Measurements from ENCODE around the gene PPOX. TPM values are rescaled to one million over a fixed set of nuclear protein-coding genes. Genes with fewer than 3 reads are reported as not detected.

The PPOX gene
- total RNA-seq, 4 donors from 2014 or later, result 2.8 to 19.2 (median 11.8) TPM

DNA sequence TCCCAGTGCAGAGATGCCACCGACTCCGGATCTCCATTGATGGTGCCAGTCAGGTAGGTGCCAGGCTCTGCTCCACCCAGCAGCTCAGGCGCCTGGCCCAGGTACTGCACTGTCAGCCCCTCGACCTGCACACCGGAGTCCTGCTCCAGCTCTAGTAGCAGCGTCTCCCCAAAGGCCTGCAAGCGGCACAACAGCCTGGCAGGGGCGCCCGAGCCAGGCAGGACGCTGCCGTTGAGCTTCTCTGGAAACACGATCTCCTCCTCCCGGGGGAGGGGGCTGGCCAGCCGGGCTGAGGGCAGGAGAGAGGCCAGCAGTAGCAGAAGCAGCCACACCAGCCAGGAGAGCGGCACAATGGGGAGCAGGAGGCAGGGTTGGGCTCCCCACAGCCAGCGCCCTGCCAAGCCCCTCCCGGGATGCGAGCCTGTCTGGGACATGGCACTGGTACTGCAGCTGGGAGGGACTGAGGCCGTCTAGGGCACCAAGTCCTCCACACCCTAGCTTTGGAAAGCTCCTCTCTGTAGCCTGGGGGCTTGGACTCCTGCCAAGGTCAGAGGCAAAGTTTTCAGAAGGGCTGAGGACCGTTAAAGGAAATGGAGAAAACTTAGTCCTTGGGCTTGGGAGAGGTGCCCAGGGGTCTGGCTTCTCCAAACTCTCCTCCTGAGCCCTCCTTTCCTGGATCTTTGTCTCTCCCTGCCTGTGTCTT, 32.1 kb downstream of the PPOX start:
- Histone ChIP-seq H3K4me3 (peak overlapping the region in 3 of 4 donors; percentile 3 to 37 (median 22)), H3K27ac (peak overlapping the region; percentile 90 to 98 (median 94)), H3K36me3 (peaks cover 0 to under 1% (median 0%) of the 10 kb centered on the region in 4 donors), H3K27me3 (no peaks in the 10 kb centered on the region), H3K4me1 (peaks cover 34 to 57% (median 43%) of the 10 kb centered on the region in 4 donors), H3K9me3 (no peaks in the 10 kb centered on the region)
- WGBS, 2 donors (ENCODE audit: low coverage in 1 of 2), result 37% methylated on average over 6 of the region's 20 CpGs; no CpG with 5 or more reads in 1 of the 2 donors
- in situ Hi-C loops (cut with MboI; ENCODE audit: low pct_ligation_motif_present in 1 of 4, low pct_unique_long_range_greater_than_20kb in 1 of 4, low sequenced_read_pairs in 3 of 4), result no loop called here
- no peak for TF ChIP-seq EP300 (IDR thresholded peaks at IDR 0.05; ENCODE audit: low read depth)
- no peak for DNase-seq
- intact Hi-C loops (cut with DNase I; ENCODE audit: low total_unique reads), result no loop called here

DNA sequence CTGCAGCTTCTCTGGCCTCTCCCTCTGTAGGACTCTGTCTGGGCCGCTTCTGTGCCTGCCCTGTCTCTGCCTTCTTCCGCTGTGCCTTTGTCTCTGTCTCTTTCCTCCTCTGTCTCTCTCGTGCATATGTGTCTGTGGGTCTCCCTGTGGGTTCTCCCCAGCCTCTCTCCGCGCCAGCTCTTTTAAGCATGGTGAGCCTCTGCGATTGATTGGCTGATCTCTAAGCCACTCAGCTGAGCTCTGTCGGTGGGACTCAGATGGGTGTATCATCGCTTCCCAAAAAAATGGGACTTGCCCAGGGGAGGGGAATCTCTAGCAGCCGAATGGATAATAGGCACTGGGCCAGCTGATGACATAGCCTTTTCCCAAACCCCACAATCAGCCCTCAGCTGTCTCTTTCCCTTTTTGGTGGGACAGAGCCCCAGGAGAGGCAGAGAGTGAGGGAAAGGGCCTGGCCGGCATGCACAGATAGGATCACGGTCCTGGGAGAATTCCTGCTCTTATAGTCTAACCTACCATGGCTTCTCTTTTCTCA, 32.7 kb downstream of the PPOX start, which contains the start of gene ADAMTS4:
Gene ADAMTS4, minus strand, starts transcription at position 158 of the 535 bp plus-strand sequence. CDS start 427 bp downstream, outside the sequence.
- Histone ChIP-seq H3K4me3 (peak within 1 kb of the TSS in 3 of 4 donors; percentile 3 to 37 (median 22)), H3K36me3 (peaks cover 0 to 7% (median 0%) of the 10 kb centered on the region in 4 donors), H3K4me1 (peaks cover 40 to 63% (median 48%) of the 10 kb centered on the region in 4 donors), H3K9me3 (no peaks in the 10 kb centered on the region), H3K27me3 (no peaks in the 10 kb centered on the region), H3K27ac (peak within 1 kb of the TSS; percentile 90 to 98 (median 94))
- 48 to 72% methylated on average over 3 to 11 of the region's 11 CpGs for WGBS, 2 donors (ENCODE audit: low coverage in 1 of 2)
- TF ChIP-seq POLR2A (IDR thresholded peaks at IDR 0.05) (peak; percentile 57), POLR2AphosphoS5 (IDR thresholded peaks at IDR 0.05) (peak; percentile 57 to 84 (median 65)), EP300 (IDR thresholded peaks at IDR 0.05; ENCODE audit: low read depth) (no peak)
- in situ Hi-C loops (cut with MboI; ENCODE audit: low pct_ligation_motif_present in 1 of 4, low pct_unique_long_range_greater_than_20kb in 1 of 4, low sequenced_read_pairs in 3 of 4), result no loop called here
- intact Hi-C loops (cut with DNase I; ENCODE audit: low total_unique reads), result no loop called here
- peak; percentile 54 for DNase-seq

DNA sequence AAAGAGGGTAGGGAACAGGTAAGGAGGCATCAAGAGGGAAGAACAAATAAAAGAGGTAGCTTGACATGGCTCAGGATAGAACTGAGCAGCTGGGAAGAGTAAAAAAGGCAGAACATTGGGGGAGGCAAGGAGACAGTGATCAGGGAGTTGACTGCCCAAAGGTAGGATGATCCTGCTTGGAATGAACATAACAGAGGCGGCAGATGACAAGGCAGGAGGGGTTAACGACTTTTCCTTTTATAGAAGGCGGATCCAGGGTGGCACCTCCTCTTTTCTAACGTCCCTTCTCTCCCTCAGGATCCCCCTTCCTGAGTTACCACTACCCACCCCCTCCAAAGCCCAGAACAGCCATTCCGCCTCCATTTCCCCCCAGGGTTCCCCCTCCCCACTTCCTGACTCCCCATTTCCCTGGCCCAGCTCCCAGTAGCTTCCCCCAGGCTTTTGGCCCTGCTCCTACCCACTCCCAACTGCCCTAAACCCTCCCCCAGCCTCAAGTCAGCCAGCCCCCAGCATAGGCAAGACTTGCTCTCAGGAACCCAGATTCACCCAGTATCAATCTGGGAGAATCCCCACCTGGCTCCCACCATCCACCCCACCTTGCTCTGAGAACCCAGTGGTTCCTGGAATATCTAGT, 33.4 kb downstream of the PPOX start:
- 0 to 60% methylated on average over 1 to 5 of the region's 5 CpGs for WGBS, 2 donors (ENCODE audit: low coverage in 1 of 2)
- in situ Hi-C loops (cut with MboI; ENCODE audit: low pct_ligation_motif_present in 1 of 4, low pct_unique_long_range_greater_than_20kb in 1 of 4, low sequenced_read_pairs in 3 of 4), result loop anchor here in 1 of 4 donors (25.0 kb wide), 1 partner anchor 188 kb away; no protein-coding TSS in a partner anchor
- no peaks in the 10 kb centered on the region for H3K27me3 ChIP-seq
- H3K4me3 ChIP-seq, result no peak overlapping the region
- H3K27ac ChIP-seq, result peak overlapping the region; percentile 90 to 98 (median 94)
- H3K9me3 ChIP-seq, result no peaks in the 10 kb centered on the region
- intact Hi-C loops (cut with DNase I; ENCODE audit: low total_unique reads), result no loop called here
- no peak for DNase-seq
- H3K36me3 ChIP-seq, result peaks cover 0 to 13% (median 0%) of the 10 kb centered on the region in 4 donors
- TF ChIP-seq EP300 (IDR thresholded peaks at IDR 0.05; ENCODE audit: low read depth), result no peak
- no peak for TF ChIP-seq POLR2A (IDR thresholded peaks at IDR 0.05)
- TF ChIP-seq, protein P1, sequence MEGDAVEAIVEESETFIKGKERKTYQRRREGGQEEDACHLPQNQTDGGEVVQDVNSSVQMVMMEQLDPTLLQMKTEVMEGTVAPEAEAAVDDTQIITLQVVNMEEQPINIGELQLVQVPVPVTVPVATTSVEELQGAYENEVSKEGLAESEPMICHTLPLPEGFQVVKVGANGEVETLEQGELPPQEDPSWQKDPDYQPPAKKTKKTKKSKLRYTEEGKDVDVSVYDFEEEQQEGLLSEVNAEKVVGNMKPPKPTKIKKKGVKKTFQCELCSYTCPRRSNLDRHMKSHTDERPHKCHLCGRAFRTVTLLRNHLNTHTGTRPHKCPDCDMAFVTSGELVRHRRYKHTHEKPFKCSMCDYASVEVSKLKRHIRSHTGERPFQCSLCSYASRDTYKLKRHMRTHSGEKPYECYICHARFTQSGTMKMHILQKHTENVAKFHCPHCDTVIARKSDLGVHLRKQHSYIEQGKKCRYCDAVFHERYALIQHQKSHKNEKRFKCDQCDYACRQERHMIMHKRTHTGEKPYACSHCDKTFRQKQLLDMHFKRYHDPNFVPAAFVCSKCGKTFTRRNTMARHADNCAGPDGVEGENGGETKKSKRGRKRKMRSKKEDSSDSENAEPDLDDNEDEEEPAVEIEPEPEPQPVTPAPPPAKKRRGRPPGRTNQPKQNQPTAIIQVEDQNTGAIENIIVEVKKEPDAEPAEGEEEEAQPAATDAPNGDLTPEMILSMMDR (IDR thresholded peaks at IDR 0.05), result no peak
- no peak for TF ChIP-seq POLR2AphosphoS5 (IDR thresholded peaks at IDR 0.05)
- H3K4me1 ChIP-seq, result peaks cover 43 to 70% (median 51%) of the 10 kb centered on the region in 4 donors

DNA sequence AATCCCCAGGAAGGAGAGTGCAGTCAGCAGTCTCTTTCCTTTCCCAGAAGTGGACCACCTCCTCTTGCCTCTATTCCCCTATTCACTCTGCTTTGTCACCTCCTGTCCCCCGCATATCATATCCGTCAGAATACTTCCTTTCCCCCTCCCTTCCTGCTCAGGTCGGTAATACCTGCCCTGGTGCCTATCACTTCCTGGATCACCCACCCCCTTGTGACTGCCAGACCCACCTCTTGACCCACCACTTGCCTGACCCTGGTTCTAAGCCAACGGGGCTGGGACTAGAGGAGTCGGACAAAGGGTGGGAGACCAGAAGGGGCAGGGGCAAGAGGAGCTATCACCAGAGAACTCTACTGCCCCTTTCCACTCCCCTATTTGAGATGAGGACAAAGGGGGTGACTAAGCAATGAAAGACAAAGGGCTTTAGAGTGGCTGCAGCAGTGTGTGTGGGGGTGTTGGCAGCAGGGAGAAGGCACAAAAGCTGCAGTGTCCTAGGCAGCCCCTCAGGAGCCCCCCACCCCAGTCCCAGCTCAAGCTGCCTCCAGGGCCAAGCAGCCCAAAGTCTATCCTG, 34.3 kb downstream of the PPOX start:
- peaks cover 0 to 15% (median 0%) of the 10 kb centered on the region in 4 donors for H3K36me3 ChIP-seq
- 38 to 75% methylated on average over 3 to 5 of the region's 5 CpGs for WGBS, 2 donors (ENCODE audit: low coverage in 1 of 2)
- no peaks in the 10 kb centered on the region for H3K9me3 ChIP-seq
- H3K27me3 ChIP-seq, result no peaks in the 10 kb centered on the region
- intact Hi-C loops (cut with DNase I; ENCODE audit: low total_unique reads) (no loop called here), in situ Hi-C loops (cut with MboI; ENCODE audit: low pct_ligation_motif_present in 1 of 4, low pct_unique_long_range_greater_than_20kb in 1 of 4, low sequenced_read_pairs in 3 of 4) (loop anchor here in 1 of 4 donors (25.0 kb wide), 1 partner anchor 187 kb away; no protein-coding TSS in a partner anchor)
- H3K4me1 ChIP-seq, result peaks cover 47 to 79% (median 55%) of the 10 kb centered on the region in 4 donors
- no peak for DNase-seq
- peak overlapping the region; percentile 90 to 98 (median 94) for H3K27ac ChIP-seq
- TF ChIP-seq POLR2A (IDR thresholded peaks at IDR 0.05), result no peak
- no peak for TF ChIP-seq EP300 (IDR thresholded peaks at IDR 0.05; ENCODE audit: low read depth)
- TF ChIP-seq POLR2AphosphoS5 (IDR thresholded peaks at IDR 0.05), result no peak
- TF ChIP-seq, protein P1 (IDR thresholded peaks at IDR 0.05), result no peak
- no peak overlapping the region for H3K4me3 ChIP-seq
